SHP77 (cell line): ENCODE results near the gene DCLK1.
"Not testable (repeated sequence)": the region's sequence is repeated elsewhere in the genome, so short reads cannot be mapped to it uniquely, and the experiment has no call there.

Source experiments
- DNase-seq, 2 experiments: peaks; one replicate each; lab custom pipeline; 2025; lab: John Stamatoyannopoulos, UW

Gene DCLK1

DNA sequence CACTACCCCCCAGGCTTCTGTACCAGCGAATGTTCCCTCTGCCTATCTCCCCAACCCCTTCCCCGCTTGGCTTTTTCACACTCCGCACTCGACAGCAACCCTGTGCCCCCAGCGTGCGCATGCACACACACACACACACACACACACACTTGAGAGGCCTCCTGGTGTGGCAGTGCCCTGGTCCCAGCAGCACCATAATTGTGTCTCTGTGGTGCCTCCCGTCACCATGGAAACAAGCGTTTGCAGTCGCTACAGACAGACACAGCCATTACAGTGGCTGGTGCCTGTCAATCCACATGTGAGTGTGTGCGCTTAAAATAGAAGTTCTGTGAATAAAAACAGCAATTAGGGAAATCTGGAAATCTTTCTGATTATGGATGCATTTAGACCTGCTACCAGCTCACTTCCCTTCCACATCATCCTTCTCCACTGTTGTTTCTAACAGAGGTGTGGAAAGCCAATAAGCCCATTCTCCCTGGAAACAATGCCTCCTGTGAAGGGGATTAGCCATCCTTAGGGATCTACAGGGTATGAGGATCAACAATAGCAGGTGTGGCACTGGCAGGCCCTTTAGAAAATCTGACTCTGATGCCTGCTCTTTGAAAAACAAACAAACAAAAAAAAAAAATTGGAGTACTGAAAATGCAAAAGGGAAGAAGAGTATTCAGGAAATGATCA, 146.3 kb downstream of the DCLK1 start:
- DNase-seq = peak; percentile 35 to 76

DNA sequence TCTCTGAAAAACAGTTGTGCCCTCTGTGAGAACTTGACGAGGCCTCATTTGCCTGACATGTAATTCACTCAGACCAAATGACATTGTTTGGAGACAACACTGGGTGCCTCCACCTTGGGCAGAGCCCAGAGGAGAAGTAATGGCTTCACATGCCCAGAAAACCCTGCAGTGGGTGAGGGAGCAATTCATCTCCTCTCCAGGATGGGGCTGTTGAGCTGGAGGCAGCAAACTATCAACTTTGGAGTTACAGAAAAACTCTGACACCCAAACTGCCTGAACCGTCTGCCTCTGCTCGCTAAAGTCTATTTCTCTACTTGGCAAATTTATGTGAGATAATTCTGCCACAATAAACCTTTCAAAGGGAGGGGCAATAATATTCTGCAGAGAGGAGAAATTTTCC, 146.9 kb downstream of the DCLK1 start:
- no peak for DNase-seq

DNA sequence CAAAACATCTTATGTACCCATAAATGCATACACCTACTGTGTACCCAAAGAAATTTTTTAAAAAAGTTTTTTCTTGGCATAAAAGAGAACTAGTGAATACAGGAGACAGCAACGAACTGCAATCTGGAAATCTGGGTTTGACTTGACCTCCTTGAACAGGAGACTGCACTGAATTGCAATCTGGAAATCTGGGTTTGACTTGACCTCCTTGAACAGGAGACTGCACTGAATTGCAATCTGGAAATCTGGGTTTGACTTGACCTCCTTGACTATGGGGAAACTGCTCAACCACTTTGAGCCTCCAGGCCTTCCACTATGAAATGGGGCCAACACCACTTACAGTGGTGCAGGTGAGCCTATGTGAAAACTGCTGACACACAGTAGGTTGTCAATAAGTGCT, 147.5 kb downstream of the DCLK1 start:
- not testable (repeated sequence) for DNase-seq

DNA sequence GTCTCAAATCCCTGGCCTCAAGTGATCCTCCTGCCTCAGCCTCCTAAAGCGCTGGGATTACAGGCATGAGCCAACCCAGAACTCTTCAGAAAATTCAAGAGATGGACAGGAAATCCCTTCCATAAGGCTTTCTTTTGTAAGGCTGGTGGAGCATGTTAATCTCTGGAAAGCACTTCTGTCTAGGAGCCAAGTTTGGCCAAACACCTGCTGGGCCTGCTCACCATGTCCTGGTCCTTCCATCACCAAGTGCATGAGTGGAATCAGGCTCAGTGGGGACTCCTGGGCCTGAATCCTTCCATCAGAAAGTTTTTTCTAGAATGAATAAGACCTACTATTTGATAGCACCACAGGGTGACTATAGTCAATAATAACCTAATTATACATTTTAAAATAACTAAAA, 148.0 kb downstream of the DCLK1 start:
- no peak for DNase-seq

DNA sequence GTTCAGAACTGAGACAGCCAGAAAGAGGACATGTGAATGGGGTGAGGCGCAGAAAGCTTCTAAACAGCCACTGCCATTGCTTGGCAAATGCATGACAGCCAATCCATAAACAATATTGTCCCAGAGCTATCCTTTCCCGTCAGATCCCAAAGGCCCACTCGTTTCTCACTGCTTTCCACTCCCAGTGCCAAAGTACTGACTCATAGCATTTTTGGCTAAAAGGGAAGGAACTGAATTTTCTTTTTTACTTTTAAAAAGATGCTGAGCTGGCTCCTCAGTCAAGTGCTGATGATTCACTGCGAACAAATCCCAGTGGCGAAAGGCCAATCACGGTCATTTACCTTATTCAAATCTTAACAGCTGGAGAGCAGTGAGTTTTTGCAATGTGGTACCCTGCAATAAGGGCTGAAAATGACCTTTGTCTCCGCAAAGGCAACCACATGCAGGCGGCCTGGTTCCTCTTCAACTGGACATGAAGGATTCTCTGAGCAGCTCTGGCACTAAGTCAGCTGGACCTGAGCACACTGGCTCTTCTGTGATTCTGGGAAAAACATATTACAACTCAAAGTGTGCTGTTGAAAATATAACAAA, 151.7 kb downstream of the DCLK1 start:
- DNase-seq = no peak

DNA sequence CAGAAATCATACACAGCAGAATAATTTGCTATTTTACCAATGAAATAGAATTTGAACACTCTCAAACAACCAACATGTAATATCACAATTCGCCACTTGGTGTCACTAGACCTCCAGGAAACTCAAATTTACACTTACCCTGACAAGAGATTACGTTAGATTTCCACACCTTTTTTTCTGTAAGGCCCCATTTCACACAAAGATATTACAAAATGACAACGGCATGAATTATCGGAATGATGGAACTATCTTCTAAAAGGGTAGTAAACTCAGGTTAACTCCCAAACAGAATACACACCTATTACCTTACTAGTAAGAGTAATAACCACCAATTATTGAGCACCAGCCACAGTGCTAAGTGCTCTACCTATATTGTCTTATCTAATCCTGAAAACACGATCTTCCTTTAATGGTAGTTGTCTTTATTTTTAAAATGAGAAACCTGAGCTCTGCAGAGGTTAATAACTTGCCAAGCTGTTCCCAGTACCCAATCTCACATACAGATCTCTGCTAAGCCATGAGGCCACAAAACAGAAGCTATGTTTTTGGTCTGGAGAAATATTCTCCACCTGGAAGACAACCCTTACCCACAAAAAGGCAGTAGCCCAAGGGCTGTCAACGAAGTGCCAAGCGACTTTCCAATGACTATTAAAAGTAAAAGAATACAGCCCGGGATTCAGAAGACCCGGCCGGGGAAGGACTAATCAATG, 152.4 kb downstream of the DCLK1 start:
- DNase-seq = peak; percentile 27 to 62

DNA sequence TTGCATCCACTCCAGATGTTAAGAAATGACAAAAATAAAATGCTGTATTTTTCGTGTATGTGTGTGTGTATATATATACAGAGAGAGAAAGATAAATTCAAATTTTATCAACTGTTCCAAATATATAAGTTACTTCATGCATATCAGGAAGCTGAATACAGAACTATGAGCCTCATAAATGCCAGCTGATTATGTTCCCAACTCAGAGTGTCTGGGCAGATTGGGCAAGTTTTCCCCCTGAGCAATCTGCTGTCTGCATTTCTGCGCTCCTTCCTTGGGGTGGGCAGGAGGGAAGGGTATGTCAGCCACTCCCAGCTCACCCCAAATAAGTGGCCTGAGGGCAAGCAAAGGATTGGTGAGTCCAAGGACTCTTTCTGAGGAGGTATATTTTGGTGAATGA, 154.1 kb downstream of the DCLK1 start:
- DNase-seq = no peak

DNA sequence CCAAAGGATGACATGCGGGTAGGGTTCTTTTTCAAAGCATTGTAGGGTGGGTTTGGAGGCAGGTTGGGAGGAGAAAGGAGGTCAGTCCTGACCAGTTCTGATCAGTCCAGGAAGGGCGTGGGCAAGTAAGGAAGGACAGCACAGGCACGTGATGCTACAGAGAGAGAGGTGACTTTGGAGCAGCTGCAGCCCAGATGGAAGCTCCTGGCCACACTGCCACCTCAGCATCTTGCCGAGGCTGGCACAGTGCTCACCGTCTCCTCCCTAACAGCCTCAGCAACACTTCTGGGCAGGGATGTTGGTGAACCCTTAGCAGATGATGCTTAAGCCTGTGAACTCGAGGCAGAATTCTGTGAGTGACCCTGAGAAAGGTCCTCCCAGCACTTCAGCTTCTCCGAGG, 155.1 kb downstream of the DCLK1 start:
- DNase-seq = no peak

DNA sequence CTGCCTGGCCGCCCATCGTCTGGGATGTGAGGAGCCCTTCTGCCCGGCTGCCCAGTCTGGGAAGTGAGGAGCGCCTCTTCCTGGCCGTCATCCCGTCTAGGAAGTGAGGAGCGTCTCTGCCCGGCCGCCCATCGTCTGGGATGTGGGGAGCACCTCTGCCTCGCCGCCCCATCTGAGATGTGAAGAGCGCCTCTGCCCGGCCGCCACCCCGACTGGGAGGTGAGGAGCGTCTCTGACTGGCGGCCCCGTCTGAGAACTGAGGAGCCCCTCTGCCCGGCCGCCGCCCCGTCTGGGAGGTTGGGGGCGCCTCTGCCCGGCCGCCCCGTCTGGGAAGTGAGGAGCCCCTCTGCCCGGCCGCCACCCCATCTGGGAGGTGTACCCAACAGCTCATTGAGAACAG, 164.2 kb downstream of the DCLK1 start:
- DNase-seq = not testable (repeated sequence)

DNA sequence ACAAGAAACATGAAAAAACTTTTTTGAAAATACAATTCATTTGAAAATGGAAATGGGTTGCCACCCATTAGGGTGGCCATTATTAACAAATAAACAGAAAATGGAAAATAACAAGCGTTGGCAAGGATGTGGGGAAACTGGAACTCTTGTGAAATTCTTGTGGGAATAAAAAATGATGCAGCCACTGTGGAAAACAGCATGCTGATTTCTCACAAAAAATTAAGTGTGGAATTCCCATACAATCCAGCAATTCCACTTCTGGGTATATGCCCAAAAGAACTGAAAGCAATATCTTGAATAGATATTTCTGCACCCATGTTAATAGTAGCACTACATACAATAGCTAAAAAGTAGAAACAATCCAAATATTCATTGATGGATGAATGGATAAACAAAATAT, 165.2 kb downstream of the DCLK1 start:
- no peak for DNase-seq

DNA sequence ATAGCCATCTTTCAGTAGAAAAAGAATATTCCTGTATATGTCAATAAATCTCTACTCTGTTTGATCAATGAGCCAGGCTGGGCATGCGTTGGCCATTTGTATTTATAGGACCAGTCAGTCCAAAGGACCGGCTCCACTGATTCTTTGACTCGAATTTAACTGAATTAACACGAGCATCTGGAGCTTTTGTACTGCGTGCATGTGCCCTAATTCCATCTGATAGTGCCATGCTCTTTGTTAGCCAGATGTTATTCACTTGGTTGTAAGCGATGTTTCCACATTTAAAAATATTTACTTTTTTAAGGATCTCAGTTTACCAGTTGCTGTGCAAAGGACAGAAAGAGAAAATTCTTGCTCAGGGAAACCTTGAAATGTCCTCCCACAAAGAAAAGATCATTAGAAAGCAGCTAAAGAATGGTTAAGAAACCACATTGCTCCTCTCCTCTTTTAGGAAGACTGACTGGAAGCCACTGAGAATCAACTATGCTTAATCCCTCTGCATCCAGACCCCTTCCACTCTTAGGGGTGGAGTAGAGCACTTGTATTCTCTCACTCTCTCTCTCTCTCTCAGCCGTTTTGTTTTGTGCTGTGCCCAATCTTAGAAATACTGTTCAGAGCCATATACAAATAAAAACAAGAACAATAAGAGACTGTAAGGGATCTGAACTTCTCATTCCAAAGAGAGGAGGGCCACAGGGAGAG, 165.8 kb downstream of the DCLK1 start:
- no peak for DNase-seq

DNA sequence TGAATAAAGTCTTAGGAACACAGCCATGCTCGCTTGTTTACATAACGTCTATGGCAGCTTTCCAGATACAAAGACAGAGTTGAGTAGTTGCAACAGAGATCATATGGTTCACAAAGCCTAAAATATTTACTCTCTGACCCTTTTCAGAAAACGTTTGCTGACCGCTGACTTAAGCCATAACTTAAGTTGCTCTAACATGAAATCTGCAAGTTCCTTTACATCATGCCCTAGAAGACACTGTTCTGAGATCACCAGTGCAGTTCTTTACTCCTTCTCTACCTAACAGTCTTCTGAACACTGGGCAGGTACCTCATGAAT, 166.4 kb downstream of the DCLK1 start:
- no peak for DNase-seq

DNA sequence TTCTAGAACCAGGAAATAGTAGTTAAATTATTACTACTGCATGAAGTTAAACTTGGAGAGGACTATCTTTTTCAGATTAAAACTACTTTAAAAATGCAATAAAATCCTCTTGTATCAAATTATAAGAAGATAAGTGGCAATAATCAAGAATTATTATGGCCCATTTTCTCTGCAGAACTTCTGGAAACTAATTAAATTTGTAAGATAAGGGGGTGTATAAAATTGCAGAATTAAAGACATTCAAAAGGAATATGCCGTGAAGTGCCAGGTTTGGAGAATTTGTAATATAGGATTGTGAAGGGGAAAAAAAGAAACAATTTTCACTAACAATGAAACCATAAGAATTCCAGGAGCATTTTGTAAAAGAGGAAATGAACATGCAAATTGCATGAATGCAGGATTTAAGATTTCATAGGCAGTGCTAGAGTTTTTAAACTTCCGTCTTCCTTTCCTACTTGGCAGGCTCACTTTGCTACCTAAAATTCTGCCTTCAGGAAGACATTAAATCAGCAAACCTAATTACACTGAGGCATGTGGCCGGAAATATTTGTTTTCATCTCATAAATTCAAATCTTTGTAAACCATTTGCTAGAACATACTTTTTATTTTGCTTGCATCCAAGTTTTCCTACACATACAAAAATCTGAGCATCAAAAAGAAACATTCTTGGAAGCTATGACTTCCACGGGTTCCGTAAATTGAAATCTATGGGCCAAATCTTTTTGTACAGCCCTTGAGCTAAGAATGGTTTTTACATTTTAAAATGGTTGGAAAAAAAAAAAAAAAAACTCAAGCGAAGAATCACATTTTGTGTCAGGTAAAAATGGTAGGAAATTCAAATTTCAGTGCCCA, 166.9 kb downstream of the DCLK1 start:
- no peak for DNase-seq

DNA sequence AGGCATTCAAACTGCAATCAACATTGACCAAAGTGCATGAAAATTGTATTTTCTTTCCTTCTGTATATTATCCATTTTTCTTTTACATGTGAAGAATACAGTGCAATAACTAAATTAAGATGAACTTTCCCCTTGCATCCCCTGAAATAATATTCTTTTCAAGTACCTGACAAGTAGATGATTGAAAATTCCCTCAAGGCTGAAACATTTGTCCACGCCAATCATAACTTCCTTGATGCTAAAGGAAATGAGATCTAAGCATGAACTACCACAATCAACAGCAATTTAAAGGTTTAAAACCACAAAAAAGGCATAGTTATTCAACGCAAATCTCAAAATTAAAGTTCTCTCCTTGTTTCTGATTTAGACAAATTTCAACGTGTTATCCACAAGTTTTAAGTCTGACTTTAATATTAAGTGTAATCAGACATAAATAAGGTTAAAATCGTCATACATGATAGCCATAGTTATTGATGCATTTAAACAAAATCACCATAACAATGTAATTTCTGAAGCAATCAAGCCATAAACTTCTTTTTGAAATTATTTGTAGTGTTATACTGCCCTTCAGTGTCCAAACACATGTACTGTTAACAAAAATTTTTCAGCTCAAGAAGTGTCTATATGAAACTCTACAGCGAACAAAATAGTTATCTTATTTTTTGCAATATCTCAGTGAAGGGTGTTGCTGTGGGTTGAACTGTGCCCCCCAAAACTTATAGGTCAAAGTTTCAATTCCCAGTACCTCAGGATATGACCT, 169.5 kb downstream of the DCLK1 start:
- no peak for DNase-seq

DNA sequence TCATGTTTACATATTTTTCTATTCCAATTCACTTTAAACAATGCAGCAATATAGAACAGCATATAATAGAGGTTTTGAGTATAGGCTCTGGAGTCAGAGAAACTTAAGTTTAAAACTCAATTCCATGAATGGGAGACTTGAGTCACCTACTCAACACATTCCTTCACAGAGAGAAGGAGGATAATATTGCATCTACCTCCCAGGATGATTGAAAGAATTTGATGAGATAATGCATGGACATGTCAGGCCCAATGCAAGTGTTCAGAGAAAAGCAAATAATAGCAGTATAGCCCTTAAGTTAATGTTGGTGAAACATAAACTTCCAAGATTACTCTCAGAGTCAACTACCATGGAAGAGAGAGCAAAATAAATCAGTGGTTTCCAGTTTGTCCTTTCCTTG, 170.2 kb downstream of the DCLK1 start:
- DNase-seq = no peak

DNA sequence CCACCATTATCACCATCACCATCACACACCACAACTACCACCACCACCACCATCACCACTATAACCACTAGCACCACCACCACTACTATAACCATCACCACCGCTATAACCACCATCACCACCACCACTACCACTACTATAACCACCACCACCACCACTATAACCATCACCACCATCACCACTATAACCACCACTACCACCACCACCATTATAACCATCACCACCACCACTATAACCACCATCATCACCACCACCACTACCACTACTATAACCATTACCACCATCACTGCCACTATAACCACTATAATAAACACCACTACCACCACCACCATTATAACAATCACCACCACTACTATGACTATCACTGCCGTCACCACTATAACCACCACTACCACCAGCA, 173.2 kb downstream of the DCLK1 start:
- no peak for DNase-seq

DNA sequence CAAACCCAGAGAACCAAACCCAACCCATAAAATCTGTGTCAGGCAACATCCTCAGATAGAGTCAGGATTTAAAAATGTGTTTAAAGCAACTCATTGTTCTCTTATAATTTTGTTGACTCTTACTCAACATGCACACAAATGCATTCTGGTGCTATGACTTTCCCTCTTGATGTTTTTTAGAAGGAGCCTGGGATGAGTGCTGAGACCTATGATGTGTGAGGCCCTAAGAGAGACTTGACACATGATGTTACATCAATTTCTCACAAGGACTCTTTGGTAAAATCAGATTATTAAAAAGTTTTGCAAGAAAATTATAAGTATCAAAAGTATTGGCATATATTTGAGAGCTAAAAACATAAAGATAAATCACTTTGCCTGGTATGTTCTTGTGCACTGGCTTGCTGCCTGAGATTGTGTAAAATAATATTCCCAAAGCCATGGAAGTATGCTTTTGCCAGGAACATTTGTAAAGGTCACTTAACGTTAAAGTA, 173.9 kb downstream of the DCLK1 start:
- DNase-seq = no peak

DNA sequence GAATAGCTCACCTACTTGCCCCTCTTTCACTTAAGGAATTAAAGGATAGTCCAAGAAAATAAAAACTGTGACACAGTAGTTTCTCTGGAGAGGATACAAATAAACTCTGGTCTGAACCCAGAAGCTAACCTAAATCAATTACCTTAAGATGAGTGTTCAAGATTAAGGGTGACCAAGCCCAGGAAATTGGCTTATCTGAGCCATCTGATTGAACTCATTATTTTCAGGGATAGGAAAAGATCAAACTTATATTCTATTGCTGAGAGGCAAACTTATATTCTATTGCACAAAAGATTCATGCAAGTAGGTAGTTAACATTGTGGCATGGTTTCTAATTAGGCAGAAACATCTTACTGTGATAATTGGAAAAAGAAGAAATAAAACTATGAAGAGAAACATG, 175.1 kb downstream of the DCLK1 start:
- no peak for DNase-seq

DNA sequence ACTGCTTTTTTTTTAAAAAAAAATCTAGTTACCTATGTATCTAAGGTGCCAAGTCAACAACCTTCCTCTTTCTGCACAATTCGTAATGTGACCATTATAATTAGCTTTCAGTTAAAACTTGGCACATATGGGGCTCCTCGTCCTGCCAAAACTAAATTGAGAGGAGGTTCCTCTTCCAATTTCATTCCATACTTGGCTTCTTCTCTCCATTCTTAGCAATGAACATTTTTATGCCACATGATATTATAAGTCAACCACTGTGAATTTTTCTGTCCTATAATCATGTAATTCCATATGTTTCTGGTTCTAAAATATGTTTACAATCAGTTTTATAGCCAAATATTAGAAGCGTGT, 177.0 kb downstream of the DCLK1 start:
- no peak for DNase-seq

DNA sequence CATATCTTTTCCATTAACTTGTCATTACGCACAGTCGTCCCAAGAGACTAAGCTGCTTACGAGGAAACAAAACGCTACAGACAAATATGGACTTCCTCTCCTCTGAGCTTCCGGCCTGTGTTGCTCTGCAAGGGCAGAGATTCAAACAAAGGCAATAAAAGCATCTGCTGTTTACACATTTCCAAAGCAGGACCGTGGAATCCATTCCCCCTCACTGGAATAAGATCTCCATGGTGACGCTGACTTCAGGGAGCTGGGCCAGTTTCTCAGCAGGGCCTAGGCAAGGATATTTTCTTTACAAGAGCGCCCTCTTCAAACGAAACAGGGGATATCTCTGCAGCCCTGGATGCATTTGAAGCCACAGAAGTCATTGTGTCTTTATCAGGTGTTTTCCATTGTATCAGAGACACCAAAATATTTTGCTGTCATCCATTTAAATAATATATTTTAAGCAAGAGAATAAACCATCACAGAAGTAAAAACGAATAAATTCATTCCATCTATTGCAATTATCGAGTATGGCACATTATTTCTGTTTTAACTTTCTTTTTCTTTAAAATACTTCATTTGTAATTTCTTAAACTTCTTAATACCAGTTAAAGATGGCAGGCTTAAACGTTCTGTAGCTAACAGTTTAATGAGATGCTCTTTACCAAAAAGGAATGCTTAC, 177.5 kb downstream of the DCLK1 start:
- peak; percentile 97 to 98 for DNase-seq

DNA sequence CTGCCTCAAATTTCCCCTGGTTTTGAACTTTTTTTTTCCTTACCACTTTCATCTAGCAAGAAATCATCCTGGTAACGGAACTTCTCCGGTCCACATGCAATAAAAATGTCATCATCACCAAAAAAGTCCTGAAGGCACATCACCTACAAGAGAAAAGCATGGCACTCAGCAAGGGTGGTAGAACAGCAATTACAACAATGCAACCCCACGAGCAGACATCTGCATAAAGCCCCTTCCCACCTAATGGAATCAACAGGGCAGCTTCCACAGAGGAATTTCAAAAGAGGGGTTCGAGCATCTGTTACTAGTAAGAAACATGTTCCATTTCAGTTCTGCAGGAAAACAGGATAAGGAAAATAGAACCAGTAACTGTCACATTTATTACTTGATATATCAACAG, 183.9 kb downstream of the DCLK1 start:
- DNase-seq = no peak
